Fibroblast of the aortic adventitia (primary cell): Measurements from ENCODE around the gene KCTD21. TPM values are rescaled to one million over a fixed set of nuclear protein-coding genes. Genes with fewer than 3 reads are reported as not detected.

ENCODE experiments used
- DNase-seq: peaks from one replicate; pipeline ENCODE4 v3.0.0-alpha.2; 2010; ENCODE audit warnings: low read depth
- H3K4me3 ChIP-seq: 2 replicates; pipeline ENCODE4 v1.5.1; 2011; ENCODE audit warnings: low read depth, mild to moderate bottlenecking, control low read depth, low read length, moderate library complexity
- total RNA-seq: library from RNA; depleted of rRNA; stranded (reverse); fragments of >200 nt; gene quantifications from 2 replicates; pipeline ENCODE4 v1.2.3, GENCODE V29; 2012; ENCODE audit warnings: low replicate concordance
- TF ChIP-seq, protein P1 (sequence below): IDR thresholded peaks from 2 replicates; pipeline ENCODE4 v1.5.1; 2011; ENCODE audit warnings: mild to moderate bottlenecking, low read length, control low read depth, inconsistent platforms; ENCODE audit not compliant: insufficient read depth

KCTD21 gene
- total RNA-seq, 1 donor: 14.5 TPM

DNA sequence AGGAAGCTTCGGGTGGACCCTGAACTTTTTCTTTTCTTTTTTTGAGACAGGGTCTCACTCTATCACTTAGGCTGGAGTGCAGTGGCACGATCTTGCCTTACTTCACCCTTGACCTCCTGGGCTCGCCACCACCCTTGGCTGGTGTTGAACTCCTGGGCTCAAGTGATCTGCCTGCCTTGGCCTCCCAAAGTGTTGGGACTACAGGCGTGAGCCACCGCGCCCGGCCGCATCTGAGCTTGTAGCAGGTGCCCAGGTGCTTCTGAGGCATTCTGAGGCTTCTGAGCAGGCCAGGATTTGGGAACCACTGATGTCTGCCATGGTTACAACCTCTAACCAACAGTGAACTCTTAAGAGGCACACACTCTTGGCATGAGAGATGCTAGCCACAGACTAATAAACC is 5.4 kb upstream of the KCTD21 start:
- TF ChIP-seq, protein P1, sequence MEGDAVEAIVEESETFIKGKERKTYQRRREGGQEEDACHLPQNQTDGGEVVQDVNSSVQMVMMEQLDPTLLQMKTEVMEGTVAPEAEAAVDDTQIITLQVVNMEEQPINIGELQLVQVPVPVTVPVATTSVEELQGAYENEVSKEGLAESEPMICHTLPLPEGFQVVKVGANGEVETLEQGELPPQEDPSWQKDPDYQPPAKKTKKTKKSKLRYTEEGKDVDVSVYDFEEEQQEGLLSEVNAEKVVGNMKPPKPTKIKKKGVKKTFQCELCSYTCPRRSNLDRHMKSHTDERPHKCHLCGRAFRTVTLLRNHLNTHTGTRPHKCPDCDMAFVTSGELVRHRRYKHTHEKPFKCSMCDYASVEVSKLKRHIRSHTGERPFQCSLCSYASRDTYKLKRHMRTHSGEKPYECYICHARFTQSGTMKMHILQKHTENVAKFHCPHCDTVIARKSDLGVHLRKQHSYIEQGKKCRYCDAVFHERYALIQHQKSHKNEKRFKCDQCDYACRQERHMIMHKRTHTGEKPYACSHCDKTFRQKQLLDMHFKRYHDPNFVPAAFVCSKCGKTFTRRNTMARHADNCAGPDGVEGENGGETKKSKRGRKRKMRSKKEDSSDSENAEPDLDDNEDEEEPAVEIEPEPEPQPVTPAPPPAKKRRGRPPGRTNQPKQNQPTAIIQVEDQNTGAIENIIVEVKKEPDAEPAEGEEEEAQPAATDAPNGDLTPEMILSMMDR: no peak
- no peak overlapping the region for H3K4me3 ChIP-seq
- no peak for DNase-seq

DNA sequence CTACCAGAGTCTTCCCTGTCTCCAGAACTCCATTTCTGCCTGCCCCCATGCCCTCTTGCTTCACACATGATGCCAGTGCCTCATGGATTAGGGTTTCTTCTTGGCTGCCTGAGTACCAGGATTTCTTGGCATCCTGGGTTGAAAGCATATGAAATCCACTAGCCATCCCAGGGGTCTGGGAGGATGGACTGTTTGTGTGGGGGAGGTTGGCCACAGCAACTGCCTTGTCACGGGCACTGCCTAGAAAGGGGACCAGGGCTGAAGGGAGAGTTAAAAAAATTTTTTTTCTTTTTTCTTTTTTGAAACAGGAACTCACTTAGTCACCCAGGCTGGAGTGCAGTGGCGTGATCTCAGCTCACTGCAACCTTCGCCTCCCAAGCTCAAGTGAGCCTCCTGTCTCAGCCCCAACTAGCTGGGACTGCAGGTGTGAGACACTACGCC is 4.5 kb upstream of the KCTD21 start:
- TF ChIP-seq, protein P1: no peak
- DNase-seq: peak; percentile 37
- H3K4me3 ChIP-seq: no peak overlapping the region

DNA sequence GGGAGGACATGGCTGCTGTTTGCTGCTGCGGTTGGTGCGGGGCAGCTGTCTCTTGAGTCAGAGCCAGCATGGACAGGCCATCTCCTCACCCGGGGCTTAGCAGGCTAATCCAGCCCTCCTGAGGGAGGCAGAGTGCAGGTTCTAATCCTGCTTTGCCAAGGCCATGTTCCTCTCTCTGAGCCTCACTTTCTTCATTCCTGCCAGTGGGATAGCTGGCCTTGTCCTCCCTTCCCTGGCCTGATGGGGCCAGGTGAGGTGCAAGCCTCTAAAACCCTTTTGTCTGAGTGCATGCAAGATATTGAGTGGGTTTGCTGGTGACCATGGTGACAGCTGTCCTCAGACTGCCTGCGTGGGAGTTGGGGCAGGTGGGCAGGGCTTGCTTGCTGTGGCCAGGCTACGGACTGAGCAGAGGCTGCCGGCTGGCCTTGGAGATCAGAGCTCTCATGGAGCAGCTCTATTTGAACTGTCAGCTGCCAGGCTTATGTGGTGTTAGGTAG is 3.8 kb upstream of the KCTD21 start:
- TF ChIP-seq, protein P1: no peak
- no peak for DNase-seq

DNA sequence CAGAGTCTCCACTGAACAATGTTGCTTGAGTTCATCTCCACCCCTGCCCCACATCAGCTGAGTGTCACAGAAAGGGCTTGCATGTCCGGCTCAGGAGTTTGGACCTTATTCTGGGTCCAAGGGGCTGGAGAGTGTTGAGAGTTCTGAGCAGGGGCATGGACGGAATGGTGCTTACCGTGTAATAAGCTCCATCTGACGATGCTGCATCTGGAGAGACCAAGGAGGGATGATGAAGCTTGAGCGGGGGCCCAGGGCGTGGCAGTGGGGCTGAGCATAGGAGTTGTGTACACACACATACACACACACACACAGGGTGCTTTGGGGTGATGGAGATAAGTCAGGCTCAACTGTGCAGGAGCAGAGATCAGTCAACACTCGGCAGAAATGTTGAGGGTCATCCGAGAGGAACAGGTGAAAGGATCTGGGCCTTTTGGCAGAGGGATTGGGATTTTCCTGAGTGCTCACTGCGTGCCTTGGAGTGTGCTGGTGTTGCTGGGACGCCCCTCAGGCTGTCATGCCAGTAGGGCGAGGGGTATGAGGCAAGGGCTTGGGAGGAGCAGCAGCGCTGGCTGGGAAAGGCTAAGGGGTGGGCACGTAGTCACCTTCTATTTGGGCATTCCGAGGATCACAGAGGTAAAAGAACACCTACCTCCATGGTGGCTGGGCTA is 2.6 kb upstream of the KCTD21 start:
- H3K4me3 ChIP-seq: peak overlapping the region; percentile 92
- TF ChIP-seq, protein P1: no peak
- no peak for DNase-seq

More for the DNA sequence above, 3.8 kb upstream of the KCTD21 start:
- no peak overlapping the region for H3K4me3 ChIP-seq

DNA sequence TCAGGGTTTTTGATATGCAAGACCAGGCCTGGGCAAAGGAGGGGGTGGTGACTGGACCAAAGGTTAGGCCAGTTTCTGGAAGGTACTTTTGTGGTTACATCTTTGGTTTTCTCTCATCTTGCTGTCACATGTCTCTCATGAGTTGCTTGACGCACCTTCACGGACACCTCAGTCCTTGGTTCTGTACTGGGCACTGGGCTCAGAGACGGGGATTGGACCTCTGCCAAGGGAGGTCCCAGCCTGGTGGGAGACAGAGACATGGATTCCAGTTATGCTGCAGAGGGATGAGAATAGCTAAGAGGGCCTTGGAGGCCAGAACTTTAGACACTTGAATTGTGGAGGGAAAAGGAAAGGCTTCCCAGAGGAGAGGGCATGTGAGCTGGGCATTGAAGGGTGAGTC is 1.9 kb upstream of the KCTD21 start:
- TF ChIP-seq, protein P1: no peak
- DNase-seq: no peak
- peak overlapping the region; percentile 92 for H3K4me3 ChIP-seq

DNA sequence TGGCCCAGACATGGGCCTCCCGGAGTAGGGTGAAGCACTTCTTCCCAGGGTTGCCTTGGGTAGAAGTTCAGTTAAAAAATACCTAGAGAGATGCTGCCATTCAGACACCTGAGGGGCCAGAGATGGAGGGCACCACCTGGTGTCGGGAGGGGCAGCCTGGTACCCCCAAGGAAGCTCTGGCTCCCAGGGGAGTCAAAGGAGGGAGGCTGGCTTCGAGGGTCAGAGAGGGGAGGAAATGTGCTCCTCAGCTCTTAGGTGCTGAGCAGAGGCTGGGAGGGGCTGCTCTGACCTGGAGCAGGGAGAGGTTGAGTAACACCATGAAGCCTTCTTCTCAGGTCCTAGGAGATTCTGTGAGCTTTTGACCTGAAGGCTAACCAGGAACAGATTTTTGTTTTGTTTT is 1.4 kb upstream of the KCTD21 start:
- peak overlapping the region; percentile 92 for H3K4me3 ChIP-seq
- TF ChIP-seq, protein P1: no peak
- no peak for DNase-seq
